Tibial artery (tissue), 4 donors: ENCODE results near the gene CEP135.

Source experiments
- DNase-seq, 2 donors: peaks; one replicate each; pipeline ENCODE4 v3.0.0-alpha.2; 2019
- H3K27ac ChIP-seq, 2 donors: fragments of 200-600 bp; sonication (generic) in 1 of 2; 1 replicate in 1 of 2; 2 replicates in 1 of 2; pipeline ENCODE4 v1.5.1; 2018 to 2019; ENCODE audit warnings: mild to moderate bottlenecking in 1 of 2
- H3K27me3 ChIP-seq, 2 donors: fragments of 200-600 bp; sonication (generic) in 1 of 2; one replicate each; pipeline versions ENCODE4 v1.5.1 to v1.6.0; 2016 to 2019
- H3K36me3 ChIP-seq, 3 donors: fragments of 200-600 bp; sonication (generic) in 2 of 3; one replicate each; pipeline ENCODE4 v1.5.1; 2016 to 2019; ENCODE audit warnings: mild to moderate bottlenecking in 2 of 3
- H3K4me1 ChIP-seq, 4 donors: fragments of 200-600 bp; sonication (generic) in 2 of 4; 1 replicate in 3 of 4; 2 replicates in 1 of 4; pipeline ENCODE4 v1.5.1; 2016 to 2019
- H3K4me3 ChIP-seq, 2 donors: fragments of 200-600 bp; sonication (generic) in 1 of 2; 1 replicate in 1 of 2; 2 replicates in 1 of 2; pipeline ENCODE4 v1.5.1; 2018 to 2019; ENCODE audit warnings: mild to moderate bottlenecking in 2 of 2
- H3K9me3 ChIP-seq, 3 donors: fragments of 200-600 bp; sonication (generic) in 1 of 3; one replicate each; pipeline ENCODE4 v1.5.1; 2016 to 2019
- intact Hi-C: fragments of 100-400 bp; cut with DNase I; formaldehyde crosslinking; loops from one replicate; pipeline ENCODE4 v1.15.0; 2023; ENCODE audit warnings: low total_unique reads
- TF ChIP-seq, protein P1 (sequence below), 2 experiments: fragments of 200-600 bp in 1 of 2; fragments of 450-650 bp in 1 of 2; IDR thresholded peaks; one replicate each; pipeline ENCODE4 v1.5.1; 2017 to 2019; ENCODE audit warnings: antibody characterized with exemption in 2 of 2, mild to moderate bottlenecking in 1 of 2, moderate library complexity in 1 of 2

CEP135 gene

DNA sequence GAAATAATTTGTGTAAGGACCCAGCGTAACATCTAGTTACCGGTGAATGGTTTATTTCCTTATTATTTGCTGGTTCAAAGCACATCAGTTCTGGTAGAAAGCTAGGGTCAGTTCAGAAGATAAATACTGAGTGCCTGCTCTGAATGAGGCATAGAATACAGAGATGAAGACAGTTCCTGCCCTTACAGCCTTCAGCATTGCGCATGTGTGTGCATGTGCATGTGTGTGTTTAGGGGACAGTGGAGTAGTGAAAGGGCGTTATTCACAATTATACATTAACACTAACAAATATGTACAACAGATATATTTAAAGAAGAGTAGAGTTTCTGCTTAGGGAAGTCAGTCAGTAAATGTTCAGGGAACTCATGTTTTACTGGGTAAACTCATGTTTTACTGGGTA, 29.1 kb downstream of the CEP135 start:
- no peaks in the 10 kb centered on the region for H3K27me3 ChIP-seq
- intact Hi-C loops, result no loop called here
- TF ChIP-seq, protein P1, sequence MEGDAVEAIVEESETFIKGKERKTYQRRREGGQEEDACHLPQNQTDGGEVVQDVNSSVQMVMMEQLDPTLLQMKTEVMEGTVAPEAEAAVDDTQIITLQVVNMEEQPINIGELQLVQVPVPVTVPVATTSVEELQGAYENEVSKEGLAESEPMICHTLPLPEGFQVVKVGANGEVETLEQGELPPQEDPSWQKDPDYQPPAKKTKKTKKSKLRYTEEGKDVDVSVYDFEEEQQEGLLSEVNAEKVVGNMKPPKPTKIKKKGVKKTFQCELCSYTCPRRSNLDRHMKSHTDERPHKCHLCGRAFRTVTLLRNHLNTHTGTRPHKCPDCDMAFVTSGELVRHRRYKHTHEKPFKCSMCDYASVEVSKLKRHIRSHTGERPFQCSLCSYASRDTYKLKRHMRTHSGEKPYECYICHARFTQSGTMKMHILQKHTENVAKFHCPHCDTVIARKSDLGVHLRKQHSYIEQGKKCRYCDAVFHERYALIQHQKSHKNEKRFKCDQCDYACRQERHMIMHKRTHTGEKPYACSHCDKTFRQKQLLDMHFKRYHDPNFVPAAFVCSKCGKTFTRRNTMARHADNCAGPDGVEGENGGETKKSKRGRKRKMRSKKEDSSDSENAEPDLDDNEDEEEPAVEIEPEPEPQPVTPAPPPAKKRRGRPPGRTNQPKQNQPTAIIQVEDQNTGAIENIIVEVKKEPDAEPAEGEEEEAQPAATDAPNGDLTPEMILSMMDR (IDR thresholded peaks at IDR 0.05), result no peak

DNA sequence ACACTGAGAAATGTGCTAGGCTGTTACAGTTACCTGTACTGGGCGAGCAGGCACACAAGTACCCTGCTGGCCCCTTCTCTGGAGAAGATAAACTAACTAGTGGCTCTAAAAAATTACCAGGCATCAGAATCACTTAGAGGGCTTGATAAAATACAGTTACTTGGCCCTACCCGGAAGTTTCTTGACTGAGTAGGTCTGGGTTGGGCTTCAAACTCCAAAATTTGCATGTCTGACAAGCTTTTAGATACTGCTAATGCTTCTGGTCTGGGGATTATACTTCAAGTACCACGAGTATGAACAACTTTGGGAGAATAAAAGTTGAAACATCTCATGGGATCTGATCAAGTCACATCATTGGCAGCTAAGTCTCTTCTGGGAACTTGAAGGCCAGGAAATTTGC, 30.8 kb downstream of the CEP135 start:
- peaks cover 7 to 11% (median 10%) of the 10 kb centered on the region in 3 donors for H3K36me3 ChIP-seq
- no peak overlapping the region for H3K27ac ChIP-seq
- intact Hi-C loops, result no loop called here
- TF ChIP-seq, protein P1 (IDR thresholded peaks at IDR 0.05), result no peak
- H3K4me1 ChIP-seq, result no peaks in the 10 kb centered on the region
- H3K27me3 ChIP-seq, result no peaks in the 10 kb centered on the region
- no peak overlapping the region for H3K4me3 ChIP-seq
- no peaks in the 10 kb centered on the region for H3K9me3 ChIP-seq
- DNase-seq, result no peak

More for the DNA sequence above, 29.1 kb downstream of the CEP135 start:
- Histone ChIP-seq H3K36me3 (peaks cover 0 to 17% (median 7%) of the 10 kb centered on the region in 3 donors), H3K4me3 (no peak overlapping the region), H3K9me3 (no peaks in the 10 kb centered on the region), H3K4me1 (no peaks in the 10 kb centered on the region), H3K27ac (no peak overlapping the region)
- no peak for DNase-seq

DNA sequence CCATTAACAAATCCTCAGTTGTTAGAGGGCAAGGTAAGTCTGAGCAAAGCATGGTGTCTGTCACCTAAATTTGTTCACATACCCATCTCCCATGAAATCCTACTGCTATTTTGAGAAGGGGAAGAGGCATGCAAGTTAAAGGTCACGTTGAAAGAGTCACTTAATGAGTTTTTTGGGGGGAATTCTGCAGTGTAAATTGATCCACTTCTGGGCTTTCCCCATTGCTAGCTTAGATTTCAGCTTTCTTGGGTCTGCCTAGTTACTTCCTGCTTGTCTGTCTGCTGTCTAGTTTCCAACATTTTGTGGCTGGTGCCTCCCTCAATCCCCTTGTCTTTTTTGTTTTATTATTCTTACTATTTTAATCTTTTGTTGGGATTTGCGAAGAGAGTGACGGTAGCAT, 32.0 kb downstream of the CEP135 start:
- no peaks in the 10 kb centered on the region for H3K9me3 ChIP-seq
- no peak for DNase-seq
- H3K27me3 ChIP-seq, result no peaks in the 10 kb centered on the region
- H3K4me3 ChIP-seq, result no peak overlapping the region
- intact Hi-C loops, result no loop called here
- TF ChIP-seq, protein P1 (IDR thresholded peaks at IDR 0.05), result no peak
- H3K4me1 ChIP-seq, result no peaks in the 10 kb centered on the region
- no peak overlapping the region for H3K27ac ChIP-seq
- peaks cover 11 to 23% (median 20%) of the 10 kb centered on the region in 3 donors for H3K36me3 ChIP-seq

DNA sequence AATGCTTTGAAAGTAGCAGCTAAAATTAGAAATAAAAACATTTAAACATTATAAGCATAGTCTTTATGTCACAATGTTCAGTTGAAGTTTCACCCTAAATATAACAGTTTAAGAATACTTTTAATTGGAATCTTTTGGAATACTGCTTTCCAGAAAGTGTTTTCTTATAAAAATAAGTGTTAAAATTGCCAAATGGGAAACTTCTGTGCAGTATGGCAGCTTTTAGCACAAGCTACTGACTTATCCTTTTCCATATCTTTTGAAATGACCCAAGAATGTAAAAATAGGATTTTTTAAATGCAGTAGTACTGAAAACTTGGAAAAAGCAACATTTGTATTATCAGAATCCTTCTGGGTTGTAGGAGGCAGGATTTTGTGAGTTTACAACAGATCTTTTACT, 34.2 kb downstream of the CEP135 start:
- peaks cover 18 to 31% (median 21%) of the 10 kb centered on the region in 3 donors for H3K36me3 ChIP-seq
- no peaks in the 10 kb centered on the region for H3K27me3 ChIP-seq
- no peaks in the 10 kb centered on the region for H3K9me3 ChIP-seq
- no peaks in the 10 kb centered on the region for H3K4me1 ChIP-seq
- no peak overlapping the region for H3K4me3 ChIP-seq
- H3K27ac ChIP-seq, result no peak overlapping the region
- no peak for DNase-seq
- intact Hi-C loops, result no loop called here
- TF ChIP-seq, protein P1 (IDR thresholded peaks at IDR 0.05), result no peak

DNA sequence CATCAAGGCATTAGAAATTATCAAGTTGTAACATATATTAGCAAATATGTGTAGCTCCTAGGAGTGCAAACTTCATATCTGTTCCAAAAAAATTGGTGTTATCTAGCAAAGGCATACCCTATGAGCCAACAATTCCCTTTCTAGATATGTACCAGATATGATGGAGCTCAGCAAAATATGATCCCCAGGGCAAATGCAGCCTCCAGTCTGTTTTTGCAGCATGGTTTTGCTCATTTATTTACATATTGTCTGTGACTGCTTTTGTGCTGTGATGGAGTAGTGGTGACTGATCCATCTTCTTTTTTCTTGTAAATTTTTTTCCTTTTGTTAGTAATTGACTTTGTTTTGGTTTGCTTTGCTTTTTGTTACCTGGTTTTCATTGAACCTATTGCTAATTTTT, 41.0 kb downstream of the CEP135 start:
- H3K4me3 ChIP-seq, result no peak overlapping the region
- no peaks in the 10 kb centered on the region for H3K27me3 ChIP-seq
- no peak for DNase-seq
- H3K27ac ChIP-seq, result no peak overlapping the region
- intact Hi-C loops, result no loop called here
- peaks cover 11 to 31% (median 17%) of the 10 kb centered on the region in 3 donors for H3K36me3 ChIP-seq
- TF ChIP-seq, protein P1 (IDR thresholded peaks at IDR 0.05), result no peak
- no peaks in the 10 kb centered on the region for H3K4me1 ChIP-seq
- H3K9me3 ChIP-seq, result no peaks in the 10 kb centered on the region
